ENCODE data around the gene BRME1.
"Not testable (repeated sequence)": the region's sequence is repeated elsewhere in the genome, so short reads cannot be mapped to it uniquely, and the experiment has no call there.

Gene BRME1

DNA sequence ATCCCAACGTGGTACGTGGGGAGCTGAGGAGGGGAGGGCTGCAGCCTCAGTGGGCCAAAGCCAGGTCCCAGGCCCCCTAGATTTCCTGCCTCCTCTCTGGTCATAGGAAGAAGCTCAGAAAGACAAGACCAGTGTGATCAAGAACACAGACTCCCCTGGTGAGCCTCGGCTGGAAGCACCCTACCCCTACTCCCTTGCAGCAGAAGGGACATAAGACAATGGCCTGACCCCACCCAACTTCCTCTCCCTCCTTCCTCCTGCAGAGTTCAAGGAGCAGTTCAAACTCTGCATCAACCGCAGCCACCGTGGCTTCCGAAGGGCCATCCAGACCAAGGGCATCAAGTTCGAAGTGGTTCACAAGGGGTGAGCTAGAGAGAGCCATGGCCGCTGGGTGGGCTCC is 20.8 kb upstream of the BRME1 start:
- no peak for DNase-seq (ENCODE audit: low read depth in 2 of 2)

DNA sequence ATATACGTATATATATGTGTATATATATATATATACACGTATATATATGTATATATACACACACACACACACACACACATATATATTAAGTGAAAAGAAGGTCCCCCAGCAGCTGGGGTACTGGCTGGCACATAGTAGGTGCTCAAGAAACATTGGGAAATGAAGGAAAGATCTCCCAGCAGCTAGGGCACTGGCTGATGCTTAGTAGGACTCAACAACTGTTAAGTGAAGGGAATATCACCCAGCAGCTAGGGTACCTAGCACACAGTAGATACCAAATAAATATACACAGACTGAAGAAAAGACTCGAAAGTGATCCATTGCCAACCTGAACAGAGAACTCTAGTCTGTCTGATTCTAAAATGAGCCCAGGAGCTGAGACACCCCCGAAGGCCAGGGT is 20.1 kb upstream of the BRME1 start:
- no peak for DNase-seq (ENCODE audit: low read depth in 2 of 2)

GRCh38 chr19:13923194-13923987 is 17.5 kb upstream of the BRME1 start:
- DNase-seq (ENCODE audit: low read depth in 2 of 2): no peak

DNA sequence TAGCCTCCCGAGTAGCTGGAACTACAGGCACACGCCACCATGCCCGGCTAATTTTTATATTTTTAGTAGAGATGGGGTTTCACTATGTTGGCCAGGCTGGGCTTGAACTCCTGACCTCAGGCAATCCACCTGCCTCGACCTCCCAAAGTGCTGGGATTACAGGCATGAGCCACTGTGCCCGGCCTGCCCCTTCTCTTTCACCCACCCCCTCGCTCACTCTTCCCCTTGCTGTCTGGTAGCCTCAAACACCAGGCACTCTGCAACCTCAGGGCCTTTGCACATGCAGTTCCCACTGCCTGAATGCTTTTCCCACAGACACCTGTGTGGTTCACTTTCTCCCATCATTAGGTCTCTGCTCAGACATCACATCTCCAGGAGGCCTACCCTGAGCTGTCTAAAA is 16.2 kb upstream of the BRME1 start:
- DNase-seq (ENCODE audit: low read depth in 2 of 2): not testable (repeated sequence)

GRCh38 chr19:13920940-13921747 is 15.2 kb upstream of the BRME1 start:
- no peak for DNase-seq (ENCODE audit: low read depth in 2 of 2)

DNA sequence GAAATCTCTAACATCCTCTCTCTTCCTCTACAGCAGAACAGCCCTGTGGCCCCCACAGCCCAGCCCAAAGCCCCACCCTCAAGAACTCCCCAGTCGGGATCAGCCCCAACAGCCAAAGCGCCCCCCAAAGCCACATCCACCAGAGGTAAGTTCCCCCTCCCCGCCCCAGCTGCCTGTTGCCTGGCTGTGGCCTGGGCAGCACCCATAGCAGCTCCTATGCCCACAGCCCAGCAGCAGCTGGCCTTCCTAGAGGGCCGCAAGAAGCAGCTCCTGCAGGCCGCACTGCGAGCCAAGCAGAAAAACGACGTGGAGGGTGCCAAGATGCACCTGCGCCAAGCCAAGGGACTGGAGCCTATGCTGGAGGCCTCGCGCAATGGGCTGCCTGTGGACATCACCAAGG is 14.6 kb upstream of the BRME1 start:
- DNase-seq (ENCODE audit: low read depth in 2 of 2): no peak

DNA sequence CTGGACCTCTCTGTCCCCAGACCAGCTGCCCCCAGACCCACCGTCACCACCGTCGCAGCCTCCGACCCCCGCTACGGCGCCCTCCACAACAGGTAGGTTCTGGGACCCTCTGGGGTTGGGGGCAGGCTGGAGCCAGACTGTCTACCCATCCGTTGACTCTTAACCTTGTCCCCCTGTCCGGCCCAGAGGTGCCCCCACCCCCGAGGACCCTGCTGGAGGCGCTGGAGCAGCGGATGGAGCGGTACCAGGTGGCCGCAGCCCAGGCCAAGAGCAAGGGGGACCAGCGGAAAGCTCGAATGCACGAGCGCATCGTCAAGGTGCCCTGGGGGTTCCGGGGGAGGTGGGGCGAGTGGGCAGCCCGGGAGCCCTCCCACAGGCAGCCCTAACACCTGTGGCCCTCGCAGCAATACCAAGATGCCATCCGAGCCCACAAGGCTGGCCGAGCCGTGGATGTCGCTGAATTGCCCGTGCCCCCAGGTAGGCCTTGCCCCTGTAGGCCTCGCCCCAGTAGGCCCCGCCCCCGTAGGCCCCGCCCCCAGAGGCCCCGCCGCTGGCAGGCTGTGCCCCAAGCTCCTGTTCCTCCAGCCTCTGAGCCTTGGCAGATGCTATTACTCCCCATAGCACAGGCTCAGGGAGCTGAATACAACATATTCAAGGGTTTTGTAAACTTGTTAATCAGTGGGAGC is 13.0 kb upstream of the BRME1 start:
- no peak for DNase-seq (ENCODE audit: low read depth in 2 of 2)

- no peak for DNase-seq (ENCODE audit: low read depth in 2 of 2)
These were observed 12.0 kb upstream of the BRME1 start for GRCh38 chr19:13917888-13918406.

GRCh38 chr19:13914777-13915176 is 8.9 kb upstream of the BRME1 start:
- no peak for DNase-seq (ENCODE audit: low read depth in 2 of 2)

- no peak for DNase-seq (ENCODE audit: low read depth in 2 of 2)
These were observed 7.4 kb upstream of the BRME1 start for GRCh38 chr19:13913352-13913751.

- DNase-seq (ENCODE audit: low read depth in 2 of 2): no peak
These were observed 3.5 kb upstream of the BRME1 start for GRCh38 chr19:13909430-13909829.

GRCh38 chr19:13908674-13909073 is 2.8 kb upstream of the BRME1 start:
- no peak for DNase-seq (ENCODE audit: low read depth in 2 of 2)

GRCh38 chr19:13906910-13907309 is 993 bp upstream of the BRME1 start:
- DNase-seq (ENCODE audit: low read depth in 2 of 2): no peak

- DNase-seq (ENCODE audit: low read depth in 2 of 2): no peak
These were observed 596 bp upstream of the BRME1 start for GRCh38 chr19:13906521-13906904.

GRCh38 chr19:13902993-13903555 is 2.8 kb downstream of the BRME1 start:
- no peak for DNase-seq (ENCODE audit: low read depth in 2 of 2)

GRCh38 chr19:13899912-13900584 is 5.9 kb downstream of the BRME1 start:
- no peak for DNase-seq (ENCODE audit: low read depth in 2 of 2)

- DNase-seq (ENCODE audit: low read depth in 2 of 2): no peak
These were observed 6.5 kb downstream of the BRME1 start for GRCh38 chr19:13899393-13899792.

DNA sequence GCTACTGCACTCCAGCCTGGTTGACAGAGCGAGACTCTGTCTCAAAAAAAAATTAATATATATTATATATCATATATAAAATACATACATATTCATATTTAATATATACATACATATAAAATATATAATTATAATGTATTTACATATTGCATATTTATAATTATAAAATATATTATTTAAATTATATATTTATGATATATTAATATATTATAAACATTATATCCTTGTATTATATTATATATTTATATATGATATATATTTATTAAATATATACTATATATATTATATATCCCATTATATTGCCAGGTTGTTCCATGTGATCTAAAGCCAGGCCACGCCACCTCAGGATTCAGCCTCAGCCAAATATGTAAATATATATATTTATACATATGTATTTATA is 9.7 kb downstream of the BRME1 start:
- DNase-seq (ENCODE audit: low read depth in 2 of 2): no peak

- DNase-seq (ENCODE audit: low read depth in 2 of 2): no peak
These were observed 11.4 kb downstream of the BRME1 start for GRCh38 chr19:13894552-13894951.

DNA sequence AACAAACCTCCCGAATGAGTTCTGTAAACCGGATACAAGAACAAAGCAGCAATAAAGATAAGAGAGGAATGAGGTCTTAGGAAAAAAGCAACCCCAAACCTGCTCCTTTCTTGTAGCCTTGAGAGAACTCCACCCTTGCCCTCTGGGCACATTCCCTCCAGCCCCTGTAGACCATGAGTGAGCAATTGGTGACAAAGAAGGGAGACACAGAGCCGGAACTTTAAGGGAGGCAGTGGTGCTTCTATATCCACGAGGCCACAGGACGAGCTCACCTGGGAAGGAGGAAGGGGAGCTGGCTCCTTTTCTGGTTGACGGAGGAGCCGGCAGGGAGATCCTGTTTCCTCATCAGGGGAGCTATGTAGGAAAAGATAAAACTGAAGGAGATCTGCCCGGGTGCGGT is 13.0 kb downstream of the BRME1 start:
- DNase-seq (ENCODE audit: low read depth in 2 of 2): no peak

DNA sequence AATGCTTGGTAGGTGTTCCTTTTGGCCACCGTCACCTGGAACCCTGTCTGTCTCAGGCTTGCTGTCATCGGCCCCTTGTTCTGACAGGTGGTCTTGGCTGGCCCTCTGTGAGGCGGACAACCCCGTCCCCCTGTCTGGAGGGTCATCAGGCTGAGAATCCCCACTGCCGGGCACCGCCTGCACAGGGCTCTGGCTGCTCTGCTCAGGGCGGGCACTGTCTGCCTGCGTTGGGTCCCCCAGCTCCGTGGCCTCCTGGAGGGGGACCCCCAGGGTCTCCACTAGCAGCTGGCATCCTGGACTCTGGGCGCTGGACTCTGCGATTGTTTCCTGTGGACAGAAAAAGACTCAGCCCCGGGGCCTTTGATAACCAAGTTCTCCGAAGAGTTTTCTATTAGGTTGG is 15.8 kb downstream of the BRME1 start:
- no peak for DNase-seq (ENCODE audit: low read depth in 2 of 2)

GRCh38 chr19:13888281-13888680 is 17.6 kb downstream of the BRME1 start:
- DNase-seq (ENCODE audit: low read depth in 2 of 2): no peak
